IMR-90 (cell line): ENCODE results near the gene NCOA3. TPM values are rescaled to one million over a fixed set of nuclear protein-coding genes. Genes with fewer than 3 reads are reported as not detected.

Experiments used
- ATAC-seq: fragments of 200-7000 bp; cut with Tn5 transposase; 2 replicates; pipeline ENCODE4 v1.9.1; 2020; ENCODE audit warnings: low read depth, mild to moderate bottlenecking, moderate library complexity
- BruUV-seq: library from RNA; stranded (reverse); fragments of 400-500 nt; replicated peaks from 2 replicates; lab custom pipeline; 2021; lab: Mats Ljungman, UMichigan
- CTCF ChIA-PET: fragments of 300-600 bp; formaldehyde crosslinking; extraction: SDS; loops from one replicate; lab custom pipeline; 2021; ENCODE audit warnings: antibody characterized with exemption; lab: Yijun Ruan, JAX
- POLR2A ChIA-PET: fragments of 300-600 bp; sonication (Branson Sonifier 250); formaldehyde crosslinking; loops from one replicate; lab custom pipeline; 2022; ENCODE audit warnings: antibody characterized with exemption; ENCODE audit not compliant: unreplicated experiment; lab: Charles Lee
- DNase-seq: peaks from one replicate; pipeline ENCODE4 v3.0.0; 2013
- H2AFZ ChIP-seq: replicated peaks from 2 replicates; pipeline ENCODE3; 2013; ENCODE audit warnings: low read length, mild to moderate bottlenecking; ENCODE audit not compliant: poor library complexity
- H2AK5ac ChIP-seq: 2 replicates; pipeline ENCODE4 v1.6.1; 2013; ENCODE audit warnings: low read depth, low read length, inconsistent platforms
- H2AK9ac ChIP-seq: replicated peaks from 2 replicates; pipeline ENCODE3; 2013; ENCODE audit warnings: mild to moderate bottlenecking, low read depth, low read length, moderate library complexity; ENCODE audit not compliant: poor library complexity
- H2BK120ac ChIP-seq: 2 replicates; pipeline ENCODE4 v1.6.1; 2013; ENCODE audit warnings: low read depth, low read length, inconsistent platforms
- H2BK15ac ChIP-seq: 3 replicates; pipeline ENCODE4 v1.6.1; 2013; ENCODE audit warnings: low read depth, low read length, inconsistent platforms
- H2BK20ac ChIP-seq: 2 replicates; pipeline ENCODE4 v1.6.1; 2013; ENCODE audit warnings: low read depth, mild to moderate bottlenecking, inconsistent platforms, low read length, moderate library complexity
- H2BK5ac ChIP-seq: 2 replicates; pipeline ENCODE4 v1.6.1; 2013; ENCODE audit warnings: mild to moderate bottlenecking, low read depth, low read length, inconsistent platforms; ENCODE audit not compliant: poor library complexity, severe bottlenecking
- H3K14ac ChIP-seq: replicated peaks from 2 replicates; pipeline ENCODE4 v1.6.1; 2013; ENCODE audit warnings: low read depth, low read length, inconsistent platforms
- H3K18ac ChIP-seq: 2 replicates; pipeline ENCODE4 v1.6.1; 2013; ENCODE audit warnings: low read depth, low read length, control low read depth
- H3K23ac ChIP-seq: 2 replicates; pipeline ENCODE4 v1.6.1; 2013; ENCODE audit warnings: low read depth, low read length, inconsistent platforms
- H3K27ac ChIP-seq: 2 replicates; pipeline ENCODE4 v1.5.1; 2013; ENCODE audit warnings: mild to moderate bottlenecking, control low read depth, low read length; ENCODE audit not compliant: insufficient read depth
- H3K27me3 ChIP-seq: 2 replicates; pipeline ENCODE4 v1.6.1; 2013; ENCODE audit warnings: low read length; ENCODE audit not compliant: control insufficient read depth, insufficient read depth
- H3K36me3 ChIP-seq: 2 replicates; pipeline ENCODE4 v1.6.1; 2013; ENCODE audit warnings: low read length, mixed read lengths; ENCODE audit not compliant: control insufficient read depth, insufficient read depth
- H3K4ac ChIP-seq: 2 replicates; pipeline ENCODE4 v1.6.1; 2013; ENCODE audit warnings: low read depth, low read length, inconsistent platforms
- H3K4me1 ChIP-seq: 2 replicates; pipeline ENCODE4 v1.6.1; 2013; ENCODE audit warnings: low read length, mixed read lengths; ENCODE audit not compliant: control insufficient read depth, insufficient read depth
- H3K4me2 ChIP-seq: 2 replicates; pipeline ENCODE4 v1.6.1; 2013; ENCODE audit warnings: low read depth, mild to moderate bottlenecking, control low read depth, low read length, moderate library complexity
- H3K4me3 ChIP-seq: 2 replicates; pipeline ENCODE4 v1.5.1; 2013; ENCODE audit warnings: low read depth, mild to moderate bottlenecking, control low read depth, low read length, moderate library complexity; ENCODE audit not compliant: insufficient read depth
- H3K56ac ChIP-seq: 2 replicates; pipeline ENCODE4 v1.6.1; 2013; ENCODE audit warnings: low read length, inconsistent platforms; ENCODE audit not compliant: insufficient read depth; ENCODE audit errors: extremely low read depth
- H3K79me1 ChIP-seq, 2 experiments: 2 replicates each; pipeline ENCODE4 v1.6.1; 2013; ENCODE audit warnings: low read length in 2 of 2, inconsistent platforms in 1 of 2, low read depth in 1 of 2
- H3K9ac ChIP-seq: 2 replicates; pipeline ENCODE4 v1.6.1; 2013; ENCODE audit warnings: low read depth, low read length, control low read depth
- H3K9me1 ChIP-seq: 2 replicates; pipeline ENCODE4 v1.6.1; 2013; ENCODE audit warnings: low read length, inconsistent platforms; ENCODE audit not compliant: insufficient read depth
- H3K9me3 ChIP-seq: 2 replicates; pipeline ENCODE4 v1.6.1; 2013; ENCODE audit warnings: low read length; ENCODE audit not compliant: control insufficient read depth, insufficient read depth
- H4K20me1 ChIP-seq: 2 replicates; pipeline ENCODE4 v1.6.1; 2013; ENCODE audit warnings: low read length, inconsistent platforms; ENCODE audit not compliant: insufficient read depth
- H4K5ac ChIP-seq: 2 replicates; pipeline ENCODE4 v1.6.1; 2013; ENCODE audit warnings: mild to moderate bottlenecking, low read depth, low read length, control low read depth
- H4K8ac ChIP-seq, 2 experiments: 2 replicates each; pipeline ENCODE4 v1.6.1; 2013; ENCODE audit warnings: low read depth in 2 of 2, low read length in 2 of 2, control low read depth in 1 of 2, inconsistent platforms in 1 of 2
- H4K91ac ChIP-seq: 2 replicates; pipeline ENCODE4 v1.6.1; 2013; ENCODE audit warnings: low read depth, low read length, inconsistent platforms; ENCODE audit not compliant: insufficient read depth
- CEBPB ChIP-seq: IDR thresholded peaks from 2 replicates; pipeline ENCODE4 v1.6.1; 2012; ENCODE audit warnings: low read depth, low read length, improper control_type of control experiment
- CHD1 ChIP-seq: IDR thresholded peaks from 2 replicates; pipeline ENCODE4 v1.6.1; 2012; ENCODE audit warnings: low read depth, low read length, improper control_type of control experiment
- FOS ChIP-seq: fragments of 150-350 bp; IDR thresholded peaks from 2 replicates; pipeline ENCODE4 v1.6.1; 2016; ENCODE audit warnings: low read depth, low read length
- MAFK ChIP-seq: IDR thresholded peaks from 2 replicates; pipeline ENCODE4 v1.6.1; 2012; ENCODE audit warnings: low read depth, low read length, improper control_type of control experiment
- MAZ ChIP-seq: IDR thresholded peaks from 2 replicates; pipeline ENCODE4 v1.6.1; 2012; ENCODE audit warnings: low read depth, mild to moderate bottlenecking, low read length, improper control_type of control experiment, moderate library complexity, borderline replicate concordance
- MXI1 ChIP-seq: IDR thresholded peaks from 2 replicates; pipeline ENCODE4 v1.6.1; 2012; ENCODE audit warnings: low read depth, mild to moderate bottlenecking, low read length, moderate library complexity, borderline replicate concordance
- NFE2L2 ChIP-seq: fragments of 150-350 bp; IDR thresholded peaks from 2 replicates; pipeline ENCODE4 v1.6.1; 2016; ENCODE audit warnings: low read depth, mild to moderate bottlenecking, low read length
- POLR2A ChIP-seq: IDR thresholded peaks from 2 replicates; pipeline ENCODE4 v1.6.1; 2012; ENCODE audit warnings: mild to moderate bottlenecking, low read depth, low read length
- RAD21 ChIP-seq: IDR thresholded peaks from 2 replicates; pipeline ENCODE4 v1.6.1; 2012; ENCODE audit warnings: low read length, improper control_type of control experiment
- RCOR1 ChIP-seq: IDR thresholded peaks from 2 replicates; pipeline ENCODE4 v1.6.1; 2012; ENCODE audit warnings: mild to moderate bottlenecking, low read length, improper control_type of control experiment; ENCODE audit not compliant: insufficient replicate concordance
- RFX5 ChIP-seq: IDR thresholded peaks from 2 replicates; pipeline ENCODE4 v1.8.0; 2012; ENCODE audit warnings: low read depth, mild to moderate bottlenecking, low read length, moderate library complexity
- SMC3 ChIP-seq: fragments of 150-350 bp; IDR thresholded peaks from 2 replicates; pipeline ENCODE4 v1.6.1; 2016; ENCODE audit warnings: low read depth, mild to moderate bottlenecking, antibody characterized with exemption, low read length, moderate library complexity
- WGBS, 2 experiments: methylation state at CpG; one replicate each; pipeline versions ENCODE4 v1.1.5 to v1.1.7; 2013; ENCODE audit warnings: missing lambda C conversion rate in 2 of 2; ENCODE audit not compliant: insufficient read length in 1 of 2; ENCODE audit errors: extremely low coverage in 2 of 2; 5-methylcytosine and 5-hydroxymethylcytosine counted together
- dilution Hi-C: fragments of 300-500 bp; cut with HindIII; formaldehyde crosslinking; loops from one replicate; pipeline ENCODE4 v1.14.3; 2018; ENCODE audit warnings: low sequenced_read_pairs; ENCODE audit not compliant: unreplicated experiment
- in situ Hi-C: fragments of 300-500 bp; cut with MboI; formaldehyde crosslinking; loops from 3 replicates; pipeline ENCODE4 v1.14.3; 2019; ENCODE audit warnings: low sequenced_read_pairs, inconsistent platforms, mixed read lengths
- intact Hi-C: fragments of 100-400 bp; cut with micrococcal nuclease; formaldehyde crosslinking; loops from 2 replicates; pipeline ENCODE4 v1.10.0; 2022
- polyA plus RNA-seq, 3 experiments: library from polyadenylated mRNA; depleted of rRNA; stranded (reverse); fragments of >200 nt; gene quantifications; 2 replicates each; pipeline ENCODE4 v1.2.3, GENCODE V29; 2012; ENCODE audit warnings: low replicate concordance in 1 of 3
- total RNA-seq: library from RNA; depleted of rRNA; stranded (reverse); fragments of >200 nt; gene quantifications from 2 replicates; pipeline ENCODE4 v1.2.3, GENCODE V29; 2012
- TF ChIP-seq, protein P1 (sequence below): conservative IDR thresholded peaks from 2 replicates; pipeline ENCODE4 v1.5.1; 2012; ENCODE audit warnings: mild to moderate bottlenecking, low read depth, low read length, improper control_type of control experiment
- TF ChIP-seq, protein P2 (sequence below): fragments of 150-350 bp; IDR thresholded peaks from 2 replicates; pipeline ENCODE4 v1.6.1; 2016; ENCODE audit warnings: low read depth, mild to moderate bottlenecking, low read length, moderate library complexity, borderline replicate concordance

Gene NCOA3
- total and polyA plus RNA-seq, 2 of the 4 experiments (the other 2 are of a cell fraction): 8.8 to 29.0 TPM

DNA sequence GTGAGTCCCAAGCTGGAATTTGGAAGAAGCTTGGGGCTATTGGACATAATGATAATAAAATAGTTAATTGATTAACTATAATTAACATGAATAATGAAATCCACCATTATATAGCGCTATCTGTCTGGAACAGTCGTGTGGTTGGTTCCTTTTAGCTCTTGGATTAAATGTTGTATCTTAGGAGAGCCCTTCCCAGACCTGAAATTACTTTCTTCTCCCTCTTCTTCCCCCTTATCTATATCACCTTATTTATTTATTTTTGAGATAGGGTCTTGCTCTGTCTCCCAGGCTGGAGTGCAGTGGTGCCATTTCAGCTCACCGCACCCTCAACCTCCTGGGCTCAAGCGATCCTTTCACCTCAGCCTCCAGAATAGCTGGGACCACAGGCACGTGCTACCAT lies 64.6 kb downstream of the NCOA3 start:
- Histone ChIP-seq H4K8ac (no peak overlapping the region), H3K4ac (no peak overlapping the region), H2AK9ac (no peak overlapping the region), H3K27me3 (no peaks in the 10 kb centered on the region), H4K91ac (no peak overlapping the region), H3K4me3 (no peak overlapping the region), H4K5ac (no peak overlapping the region), H3K4me2 (no peak overlapping the region), H2AFZ (no peak overlapping the region), H3K9ac (no peak overlapping the region), H3K27ac (no peak overlapping the region), H3K56ac (no peak overlapping the region), H3K79me1 (peaks cover 26 to 70% of the 10 kb centered on the region in 2 experiments), H3K36me3 (no peaks in the 10 kb centered on the region), H2BK15ac (no peak overlapping the region), H2BK120ac (no peak overlapping the region), H3K4me1 (peaks cover 13% of the 10 kb centered on the region), H3K23ac (no peak overlapping the region), H2BK20ac (no peak overlapping the region), H2AK5ac (peak overlapping the region; percentile 30; the same call in 1 of the 2 replicates), H3K18ac (no peak overlapping the region), H3K9me3 (peaks cover under 1% of the 10 kb centered on the region), H3K14ac (no peak overlapping the region), H4K20me1 (peaks cover 37% of the 10 kb centered on the region), H3K9me1 (peaks cover 19% of the 10 kb centered on the region), H2BK5ac (no peak overlapping the region)
- CTCF ChIA-PET: no interaction called here
- intact Hi-C loops (no loop called here), in situ Hi-C loops (no loop called here), dilution Hi-C loops (no loop called here)
- no peak for TF ChIP-seq CEBPB
- TF ChIP-seq POLR2A: no peak
- no peak for TF ChIP-seq SMC3
- TF ChIP-seq, protein P1, sequence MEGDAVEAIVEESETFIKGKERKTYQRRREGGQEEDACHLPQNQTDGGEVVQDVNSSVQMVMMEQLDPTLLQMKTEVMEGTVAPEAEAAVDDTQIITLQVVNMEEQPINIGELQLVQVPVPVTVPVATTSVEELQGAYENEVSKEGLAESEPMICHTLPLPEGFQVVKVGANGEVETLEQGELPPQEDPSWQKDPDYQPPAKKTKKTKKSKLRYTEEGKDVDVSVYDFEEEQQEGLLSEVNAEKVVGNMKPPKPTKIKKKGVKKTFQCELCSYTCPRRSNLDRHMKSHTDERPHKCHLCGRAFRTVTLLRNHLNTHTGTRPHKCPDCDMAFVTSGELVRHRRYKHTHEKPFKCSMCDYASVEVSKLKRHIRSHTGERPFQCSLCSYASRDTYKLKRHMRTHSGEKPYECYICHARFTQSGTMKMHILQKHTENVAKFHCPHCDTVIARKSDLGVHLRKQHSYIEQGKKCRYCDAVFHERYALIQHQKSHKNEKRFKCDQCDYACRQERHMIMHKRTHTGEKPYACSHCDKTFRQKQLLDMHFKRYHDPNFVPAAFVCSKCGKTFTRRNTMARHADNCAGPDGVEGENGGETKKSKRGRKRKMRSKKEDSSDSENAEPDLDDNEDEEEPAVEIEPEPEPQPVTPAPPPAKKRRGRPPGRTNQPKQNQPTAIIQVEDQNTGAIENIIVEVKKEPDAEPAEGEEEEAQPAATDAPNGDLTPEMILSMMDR: no peak
- TF ChIP-seq MAZ: no peak
- no peak for TF ChIP-seq RFX5
- TF ChIP-seq NFE2L2: no peak
- TF ChIP-seq MAFK: no peak
- no peak for TF ChIP-seq FOS
- no peak for TF ChIP-seq MXI1
- no peak for TF ChIP-seq RAD21
- TF ChIP-seq CHD1: no peak
- TF ChIP-seq, protein P2, sequence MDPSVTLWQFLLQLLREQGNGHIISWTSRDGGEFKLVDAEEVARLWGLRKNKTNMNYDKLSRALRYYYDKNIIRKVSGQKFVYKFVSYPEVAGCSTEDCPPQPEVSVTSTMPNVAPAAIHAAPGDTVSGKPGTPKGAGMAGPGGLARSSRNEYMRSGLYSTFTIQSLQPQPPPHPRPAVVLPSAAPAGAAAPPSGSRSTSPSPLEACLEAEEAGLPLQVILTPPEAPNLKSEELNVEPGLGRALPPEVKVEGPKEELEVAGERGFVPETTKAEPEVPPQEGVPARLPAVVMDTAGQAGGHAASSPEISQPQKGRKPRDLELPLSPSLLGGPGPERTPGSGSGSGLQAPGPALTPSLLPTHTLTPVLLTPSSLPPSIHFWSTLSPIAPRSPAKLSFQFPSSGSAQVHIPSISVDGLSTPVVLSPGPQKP: no peak
- no peak for TF ChIP-seq RCOR1
- WGBS, 2 experiments: no CpG with 5 or more reads among the region's 5 CpGs
- ATAC-seq (no peak), DNase-seq (no peak)
- POLR2A ChIA-PET: no interaction called here
- BruUV-seq: no TSS peak
